ENCODE measurements around the gene DNAJA4.

Gene DNAJA4

GRCh38 chr15:78317145-78317836 is 52.9 kb downstream of the DNAJA4 start:
- DNase-seq: no peak

- DNase-seq: no peak
Observed at GRCh38 chr15:78319588-78319987, 55.2 kb downstream of the DNAJA4 start.

GRCh38 chr15:78320183-78320582 is 55.8 kb downstream of the DNAJA4 start:
- DNase-seq: no peak

- DNase-seq: no peak
Observed at GRCh38 chr15:78321041-78321570, 56.7 kb downstream of the DNAJA4 start.

GRCh38 chr15:78321786-78322185 is 57.4 kb downstream of the DNAJA4 start:
- no peak for DNase-seq

- DNase-seq: no peak
Observed at GRCh38 chr15:78322243-78322642, 57.9 kb downstream of the DNAJA4 start.

- no peak for DNase-seq
Observed at GRCh38 chr15:78322724-78323521, 58.6 kb downstream of the DNAJA4 start.

- no peak for DNase-seq
Observed at GRCh38 chr15:78323693-78324092, 59.3 kb downstream of the DNAJA4 start.

- no peak for DNase-seq
Observed at GRCh38 chr15:78324144-78324543, 59.8 kb downstream of the DNAJA4 start.

- no peak for DNase-seq
Observed at GRCh38 chr15:78325092-78325843, 60.9 kb downstream of the DNAJA4 start.

- no peak for DNase-seq
Observed at GRCh38 chr15:78327466-78327865, 63.1 kb downstream of the DNAJA4 start.

- no peak for DNase-seq
Observed at GRCh38 chr15:78329625-78330024, 65.3 kb downstream of the DNAJA4 start.

Measured in islet precursor cell (in vitro differentiated cells).